Breast epithelium (tissue), 3 donors: ENCODE measurements around the gene PHOX2B.

Experiments used
- POLR2A ChIP-seq: fragments of 450-650 bp; IDR thresholded peaks from one replicate; pipeline ENCODE4 v1.6.1; 2016; ENCODE audit warnings: antibody characterized with exemption, mild to moderate bottlenecking, moderate library complexity
- POLR2AphosphoS5 ChIP-seq, 3 donors: sonication (generic); formaldehyde crosslinking; IDR thresholded peaks; one replicate each; pipeline ENCODE4 v1.6.1; 2017; ENCODE audit warnings: antibody characterized with exemption in 3 of 3
- TF ChIP-seq, protein P1 (sequence below), 3 donors: fragments of 450-650 bp; IDR thresholded peaks; one replicate each; pipeline ENCODE4 v1.5.1; 2016 to 2017; ENCODE audit warnings: antibody characterized with exemption in 3 of 3, mild to moderate bottlenecking in 3 of 3, moderate library complexity in 3 of 3

DNA sequence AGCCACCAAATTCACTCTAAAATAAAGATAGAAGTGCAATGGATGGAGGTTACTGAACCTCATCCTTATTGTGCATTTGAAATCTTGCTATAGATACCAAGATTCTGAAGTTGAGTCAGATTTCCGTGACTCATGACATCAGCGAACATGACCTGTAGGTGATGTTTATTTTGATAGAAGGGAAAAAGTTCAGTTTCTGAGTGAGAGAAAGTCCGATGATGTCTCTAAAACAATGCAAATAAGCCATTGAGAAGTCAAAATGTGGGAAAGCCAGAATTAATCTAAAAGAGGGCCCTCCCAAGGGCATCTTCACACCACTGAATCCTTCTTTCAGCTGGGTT is 20.0 kb downstream of the PHOX2B start:
- no peak for TF ChIP-seq POLR2AphosphoS5 (IDR thresholded peaks at IDR 0.05)
- TF ChIP-seq, protein P1, sequence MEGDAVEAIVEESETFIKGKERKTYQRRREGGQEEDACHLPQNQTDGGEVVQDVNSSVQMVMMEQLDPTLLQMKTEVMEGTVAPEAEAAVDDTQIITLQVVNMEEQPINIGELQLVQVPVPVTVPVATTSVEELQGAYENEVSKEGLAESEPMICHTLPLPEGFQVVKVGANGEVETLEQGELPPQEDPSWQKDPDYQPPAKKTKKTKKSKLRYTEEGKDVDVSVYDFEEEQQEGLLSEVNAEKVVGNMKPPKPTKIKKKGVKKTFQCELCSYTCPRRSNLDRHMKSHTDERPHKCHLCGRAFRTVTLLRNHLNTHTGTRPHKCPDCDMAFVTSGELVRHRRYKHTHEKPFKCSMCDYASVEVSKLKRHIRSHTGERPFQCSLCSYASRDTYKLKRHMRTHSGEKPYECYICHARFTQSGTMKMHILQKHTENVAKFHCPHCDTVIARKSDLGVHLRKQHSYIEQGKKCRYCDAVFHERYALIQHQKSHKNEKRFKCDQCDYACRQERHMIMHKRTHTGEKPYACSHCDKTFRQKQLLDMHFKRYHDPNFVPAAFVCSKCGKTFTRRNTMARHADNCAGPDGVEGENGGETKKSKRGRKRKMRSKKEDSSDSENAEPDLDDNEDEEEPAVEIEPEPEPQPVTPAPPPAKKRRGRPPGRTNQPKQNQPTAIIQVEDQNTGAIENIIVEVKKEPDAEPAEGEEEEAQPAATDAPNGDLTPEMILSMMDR (IDR thresholded peaks at IDR 0.05) = no peak
- no peak for TF ChIP-seq POLR2A
